Activated CD8-positive, alpha-beta memory T cell treated with anti-CD3 and anti-CD28 coated beads, Interleukin-2, amount 50 U/mL, for 4 hours (primary cell): ENCODE measurements around the gene C11orf16.
"Not testable (repeated sequence)": the region's sequence is repeated elsewhere in the genome, so short reads cannot be mapped to it uniquely, and the experiment has no call there.

Experiments
- DNase-seq: peaks from one replicate; pipeline ENCODE4 v3.0.0-alpha.2; 2020

C11orf16 gene

DNA sequence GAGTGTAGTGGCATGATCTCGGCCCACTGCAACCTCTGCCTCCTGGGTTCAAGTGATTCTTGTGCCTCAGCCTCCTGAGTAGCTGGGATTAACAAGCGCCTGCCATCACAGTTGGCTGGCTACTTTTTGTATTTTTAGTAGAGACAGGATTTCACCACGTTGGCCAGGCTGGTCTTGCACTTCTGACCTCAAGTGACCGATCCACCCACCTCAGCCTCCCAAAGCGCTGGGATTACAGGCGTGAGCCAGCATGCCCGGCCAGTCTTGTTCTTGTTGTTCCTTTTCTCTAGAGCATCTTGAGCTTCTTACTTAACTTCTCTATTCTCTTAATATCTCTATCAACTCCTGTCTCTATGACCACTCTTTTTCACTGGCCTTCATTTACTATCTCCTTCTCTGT lies 51.2 kb downstream of the C11orf16 start:
- DNase-seq, result not testable (repeated sequence)

DNA sequence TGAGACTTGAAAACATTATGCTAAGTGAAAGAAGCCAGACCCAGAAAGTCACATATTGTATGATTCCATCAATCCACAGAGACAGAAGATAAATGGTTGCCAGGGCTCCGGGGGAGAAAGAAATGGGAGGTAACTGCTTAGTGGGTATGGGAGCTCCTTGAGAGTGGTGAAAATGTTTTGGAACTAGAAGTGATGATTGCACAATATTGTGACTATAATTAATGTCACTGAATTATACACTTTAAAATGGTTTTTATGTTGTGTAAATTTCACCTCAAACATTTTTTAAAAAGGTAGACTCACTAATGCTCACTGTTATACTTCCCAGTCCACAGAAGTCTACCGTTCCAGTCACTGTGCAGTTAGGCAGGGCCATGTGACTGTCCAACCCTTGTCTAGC lies 54.0 kb downstream of the C11orf16 start:
- no peak for DNase-seq

DNA sequence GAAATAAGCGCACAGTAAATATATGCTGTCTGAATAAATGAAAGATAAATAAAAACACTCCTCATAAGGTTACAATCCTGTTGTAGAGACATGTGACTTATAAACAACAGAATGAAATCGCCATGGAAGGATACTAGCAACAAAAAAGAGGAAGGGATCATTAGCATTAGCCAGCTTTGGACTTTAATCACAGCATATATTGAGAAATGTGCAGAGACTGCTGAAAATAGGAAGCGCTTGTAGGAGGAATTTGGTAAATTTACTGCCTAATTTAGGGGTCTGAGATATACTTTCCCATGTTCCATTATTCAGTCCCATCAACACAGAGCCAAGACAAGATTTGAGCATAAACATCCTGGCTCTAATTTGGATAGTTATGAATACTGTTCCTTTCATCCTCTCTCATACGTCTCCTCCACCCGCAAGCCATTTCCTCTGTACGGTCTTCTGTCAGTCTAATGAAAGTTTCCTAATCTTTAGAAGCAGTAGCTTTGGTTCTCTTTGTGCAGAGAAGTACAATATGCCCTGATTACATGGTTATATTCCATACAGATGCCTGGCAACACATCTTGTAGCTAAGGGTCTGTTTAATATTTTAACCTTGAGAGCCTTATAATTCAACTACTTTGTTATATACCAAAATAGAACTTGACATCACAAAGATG lies 58.9 kb downstream of the C11orf16 start:
- DNase-seq, result no peak

DNA sequence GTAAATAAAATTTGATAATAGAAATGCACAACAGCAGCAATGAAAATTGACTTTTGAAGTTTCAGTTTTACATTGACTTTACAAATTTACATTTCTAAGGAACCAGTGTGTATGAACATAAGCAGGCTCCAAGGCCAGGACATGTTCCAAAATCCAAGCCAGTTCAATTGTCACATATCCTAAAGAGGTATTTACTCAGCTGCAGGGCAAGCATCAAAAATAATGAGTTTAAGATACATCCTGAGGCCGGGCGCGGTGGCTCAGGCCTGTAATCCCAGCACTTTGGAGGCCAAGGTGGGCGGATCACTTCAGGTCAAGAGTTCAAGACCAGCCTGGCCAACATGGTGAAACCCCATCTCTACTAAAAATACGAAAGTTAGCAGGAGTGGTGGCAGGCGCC lies 60.8 kb downstream of the C11orf16 start:
- no peak for DNase-seq

DNA sequence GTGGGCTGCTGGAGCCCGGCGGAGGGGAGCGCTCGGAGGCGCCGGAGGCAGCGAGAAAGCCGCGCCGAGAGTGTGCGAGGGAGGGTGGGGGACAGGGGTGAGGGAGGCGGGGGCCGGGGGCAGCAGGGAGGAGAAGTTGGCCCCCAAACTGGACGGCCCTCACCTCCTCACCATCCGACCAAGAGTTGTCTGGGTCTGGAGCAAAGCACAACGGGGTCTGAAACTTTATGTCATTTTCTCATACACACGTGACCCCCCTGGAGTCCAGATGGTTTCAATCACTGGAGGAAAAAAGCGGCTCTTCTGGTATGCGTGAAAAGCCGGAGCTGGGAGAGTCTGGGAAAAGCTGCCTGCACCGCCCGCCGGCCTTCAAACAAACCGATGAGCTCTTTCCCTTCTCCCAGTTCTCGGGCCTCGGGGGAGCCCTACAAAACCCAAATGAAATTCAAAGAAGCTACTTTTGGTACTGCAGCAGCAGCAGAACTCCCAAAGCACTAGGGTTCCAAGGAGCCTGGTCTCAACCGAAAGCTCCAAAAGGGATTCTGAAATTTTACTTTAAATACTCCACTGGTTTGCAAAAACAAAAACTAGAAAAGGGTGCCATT lies 61.5 kb downstream of the C11orf16 start:
- no peak for DNase-seq

DNA sequence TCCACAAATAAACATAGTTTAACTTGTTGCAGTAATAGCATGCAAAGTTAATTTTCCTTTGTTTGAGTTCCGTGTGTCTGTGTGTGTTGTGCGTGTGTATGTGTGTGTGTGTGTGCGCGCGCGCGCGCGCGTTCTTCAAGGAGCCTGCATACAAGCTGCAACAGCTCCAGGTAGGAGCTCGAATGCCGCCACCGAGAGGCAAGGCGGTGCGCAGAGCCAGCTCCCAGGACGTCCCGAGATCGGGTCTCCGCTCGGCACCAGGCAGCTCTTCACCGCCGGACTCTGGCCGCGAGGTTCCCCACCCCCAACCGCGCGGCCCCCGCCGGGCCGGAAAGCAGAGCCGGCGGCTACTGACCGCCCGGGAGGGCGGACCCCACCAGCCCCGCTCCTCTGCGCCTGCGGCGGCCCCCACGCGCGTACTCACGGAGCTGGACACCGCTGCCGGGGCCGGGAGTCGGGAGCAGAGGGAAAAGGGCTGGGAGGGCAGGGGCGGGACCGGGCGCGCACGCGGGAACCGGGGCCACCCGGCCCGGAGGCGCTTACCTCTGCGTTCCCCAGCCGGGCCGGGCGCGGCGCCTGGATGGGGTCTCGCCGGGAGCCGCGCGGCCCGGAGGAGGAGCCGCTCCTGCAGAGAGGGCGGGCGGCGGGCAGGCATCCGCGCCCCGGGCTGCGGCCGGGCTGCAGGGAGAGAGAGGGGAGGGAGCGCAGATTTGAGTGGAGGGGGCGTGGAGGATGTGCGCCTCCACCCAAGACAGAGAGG lies 62.2 kb downstream of the C11orf16 start:
- no peak for DNase-seq
